ENCODE data around the gene MAP1S.
"Not testable (repeated sequence)": the region's sequence is repeated elsewhere in the genome, so short reads cannot be mapped to it uniquely, and the experiment has no call there.

MAP1S gene

DNA sequence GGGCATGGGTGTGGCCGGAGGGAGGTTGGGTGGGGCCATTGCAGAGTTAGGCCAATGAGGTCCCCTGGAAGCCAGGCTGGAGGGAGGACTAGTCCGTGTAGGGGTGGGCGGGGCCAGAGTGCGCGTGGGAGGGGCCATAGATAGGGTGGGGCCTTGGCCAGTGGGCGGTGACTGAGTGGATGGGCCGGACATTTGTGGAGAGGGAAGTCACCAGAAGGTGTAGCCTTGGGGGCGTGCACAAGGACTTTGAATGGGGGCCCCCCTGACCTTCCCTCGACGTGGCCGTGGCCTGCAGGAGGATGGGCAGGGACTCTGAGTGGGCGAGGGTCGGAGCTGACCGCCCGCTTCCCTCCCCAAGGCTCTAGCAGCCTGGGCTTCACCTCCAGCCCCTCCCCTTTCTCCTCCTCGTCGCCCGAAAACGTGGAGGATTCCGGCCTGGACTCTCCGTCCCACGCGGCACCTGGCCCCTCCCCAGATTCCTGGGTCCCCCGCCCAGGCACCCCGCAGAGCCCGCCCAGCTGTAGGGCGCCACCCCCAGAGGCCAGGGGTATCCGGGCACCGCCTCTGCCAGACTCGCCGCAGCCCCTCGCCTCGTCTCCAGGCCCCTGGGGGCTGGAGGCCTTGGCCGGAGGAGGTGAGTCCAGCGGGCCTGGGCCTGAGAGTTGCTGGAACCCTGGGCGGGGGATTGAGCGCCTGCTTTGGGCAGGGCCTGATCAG, 59.1 kb downstream of the MAP1S start:
- H3K4me3 ChIP-seq (ENCODE audit: low read depth, low read length): no peak overlapping the region
- no peak for TF ChIP-seq MAX (IDR thresholded peaks at IDR 0.05; ENCODE audit: low read depth, low read length)
- TF ChIP-seq POLR2A (IDR thresholded peaks at IDR 0.05; ENCODE audit: extremely low read depth, insufficient read length): no peak
- no peak for TF ChIP-seq MYC (IDR thresholded peaks at IDR 0.05; ENCODE audit: low read depth, low read length)
- no peak for TF ChIP-seq CTCF (IDR thresholded peaks at IDR 0.05; ENCODE audit: low read depth, low read length)
- peak; percentile 55 for DNase-seq (ENCODE audit: low read depth)

DNA sequence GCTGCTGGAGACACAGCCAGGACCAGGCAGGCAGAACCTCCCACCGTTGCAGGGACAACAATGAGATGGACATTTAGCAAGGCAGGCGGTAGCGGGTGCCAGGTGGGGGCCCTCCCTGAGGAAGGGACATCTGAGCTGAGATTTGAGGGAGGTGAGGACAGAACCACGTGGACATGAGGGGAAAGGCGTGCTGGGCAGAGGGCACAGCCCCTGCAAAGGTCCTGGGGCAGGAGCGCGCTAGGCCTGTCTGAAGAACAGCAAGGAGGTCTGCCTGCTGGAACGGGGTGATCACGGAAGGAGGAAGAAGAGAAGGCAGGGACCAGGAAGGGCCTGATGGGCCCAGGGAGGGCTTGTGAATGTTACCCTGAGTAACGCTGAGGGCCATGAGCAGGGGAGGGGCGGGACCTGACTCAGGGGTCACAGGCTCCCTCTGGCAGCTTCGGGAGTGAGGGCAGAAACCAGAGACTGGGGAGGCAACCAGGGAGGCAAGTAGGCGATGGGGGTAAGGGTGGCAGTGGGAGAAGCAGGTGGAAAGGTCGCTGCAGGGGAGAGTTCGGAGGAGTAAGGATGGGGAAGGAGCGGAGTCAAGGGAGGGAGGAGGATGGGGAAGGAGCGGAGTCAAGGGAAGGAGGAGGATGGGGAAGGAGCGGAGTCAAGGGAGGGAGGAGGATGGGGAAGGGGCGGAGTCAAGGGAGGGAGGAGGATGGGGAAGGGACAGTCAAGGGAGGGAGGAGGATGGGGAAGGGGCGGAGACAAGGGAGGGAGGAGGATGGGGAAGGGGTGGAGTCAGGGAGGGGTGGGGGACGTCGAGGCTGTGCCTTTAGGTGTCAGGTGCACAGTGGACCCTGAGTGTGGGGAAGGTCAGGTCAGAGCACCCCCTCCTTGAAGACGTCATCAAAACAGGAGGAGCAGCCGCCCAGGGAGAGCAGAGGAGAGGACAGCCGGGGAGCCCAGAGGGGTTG, 60.0 kb downstream of the MAP1S start:
- no peak overlapping the region for H3K4me3 ChIP-seq (ENCODE audit: low read depth, low read length)
- peak; percentile 40 for DNase-seq (ENCODE audit: low read depth)

GRCh38 chr19:17780781-17781180, 61.5 kb downstream of the MAP1S start:
- DNase-seq (ENCODE audit: low read depth): no peak
- no peak overlapping the region for H3K4me3 ChIP-seq (ENCODE audit: low read depth, low read length)
- TF ChIP-seq MYC (IDR thresholded peaks at IDR 0.05; ENCODE audit: low read depth, low read length): no peak
- no peak for TF ChIP-seq MAX (IDR thresholded peaks at IDR 0.05; ENCODE audit: low read depth, low read length)
- TF ChIP-seq POLR2A (IDR thresholded peaks at IDR 0.05; ENCODE audit: extremely low read depth, insufficient read length): no peak
- no peak for TF ChIP-seq CTCF (IDR thresholded peaks at IDR 0.05; ENCODE audit: low read depth, low read length)

More for the DNA sequence above, 60.0 kb downstream of the MAP1S start:
- no peak for TF ChIP-seq MAX (IDR thresholded peaks at IDR 0.05; ENCODE audit: low read depth, low read length)
- TF ChIP-seq POLR2A (IDR thresholded peaks at IDR 0.05; ENCODE audit: extremely low read depth, insufficient read length): no peak
- TF ChIP-seq CTCF (IDR thresholded peaks at IDR 0.05; ENCODE audit: low read depth, low read length): no peak
- no peak for TF ChIP-seq MYC (IDR thresholded peaks at IDR 0.05; ENCODE audit: low read depth, low read length)

GRCh38 chr19:17783721-17784120, 64.4 kb downstream of the MAP1S start:
- H3K4me3 ChIP-seq (ENCODE audit: low read depth, low read length); DNase-seq (ENCODE audit: low read depth): not testable (repeated sequence)
